ENCODE data around the gene FOSL2. TPM values are rescaled to one million over a fixed set of nuclear protein-coding genes. Genes with fewer than 3 reads are reported as not detected.

The FOSL2 gene
- total RNA-seq, 1 experiment from 2014 or later, result 53.7 TPM

DNA sequence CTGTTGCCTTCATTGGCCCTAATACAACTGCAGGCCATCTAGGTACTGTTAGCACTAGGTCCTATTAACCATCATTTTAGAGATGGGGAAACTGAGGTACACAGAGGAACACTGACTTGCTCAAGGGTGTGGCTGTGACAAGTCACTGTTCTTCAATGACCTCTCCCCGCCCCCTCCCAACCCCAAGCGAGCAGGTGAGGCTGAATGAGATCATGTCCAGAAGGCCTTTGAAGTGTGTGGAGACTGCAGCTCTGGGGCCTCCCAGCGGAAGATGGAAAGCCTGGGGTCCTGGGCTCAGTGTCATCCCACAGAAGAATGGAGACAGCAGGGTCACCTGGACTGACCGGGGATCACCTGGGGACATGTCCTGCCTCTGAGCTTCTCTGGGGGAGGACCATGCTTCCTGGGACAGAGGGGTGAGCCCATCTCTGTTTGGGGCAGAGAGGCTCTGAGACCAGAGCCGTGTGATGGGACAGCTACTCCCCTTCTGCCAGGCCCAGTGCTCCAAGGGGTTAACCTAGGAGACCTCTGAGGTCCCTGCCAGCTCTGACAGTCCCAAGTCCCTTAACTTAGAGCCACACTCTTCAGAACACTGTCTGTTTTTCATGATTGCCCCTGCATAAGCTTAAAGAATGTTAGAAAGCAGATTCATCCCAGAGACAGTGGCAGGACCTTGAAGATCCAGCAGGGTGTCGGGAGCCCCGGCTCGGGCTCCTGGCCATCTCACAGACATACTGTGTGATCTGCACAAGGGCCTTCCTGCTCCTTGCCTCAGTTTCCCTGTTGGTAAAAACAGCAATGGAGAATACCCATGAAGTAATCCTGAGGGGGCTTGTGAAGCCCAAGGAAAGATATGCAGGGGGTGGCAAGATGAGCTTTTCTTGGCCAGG, 16.7 kb upstream of the FOSL2 start:
- CTCF ChIA-PET, result no interaction called here
- peaks cover 9% of the 10 kb centered on the region for H3K36me3 Mint-ChIP-seq (ENCODE audit: insufficient read depth, unreplicated experiment)
- DNase-seq, result no peak
- TF ChIP-seq, protein P1, sequence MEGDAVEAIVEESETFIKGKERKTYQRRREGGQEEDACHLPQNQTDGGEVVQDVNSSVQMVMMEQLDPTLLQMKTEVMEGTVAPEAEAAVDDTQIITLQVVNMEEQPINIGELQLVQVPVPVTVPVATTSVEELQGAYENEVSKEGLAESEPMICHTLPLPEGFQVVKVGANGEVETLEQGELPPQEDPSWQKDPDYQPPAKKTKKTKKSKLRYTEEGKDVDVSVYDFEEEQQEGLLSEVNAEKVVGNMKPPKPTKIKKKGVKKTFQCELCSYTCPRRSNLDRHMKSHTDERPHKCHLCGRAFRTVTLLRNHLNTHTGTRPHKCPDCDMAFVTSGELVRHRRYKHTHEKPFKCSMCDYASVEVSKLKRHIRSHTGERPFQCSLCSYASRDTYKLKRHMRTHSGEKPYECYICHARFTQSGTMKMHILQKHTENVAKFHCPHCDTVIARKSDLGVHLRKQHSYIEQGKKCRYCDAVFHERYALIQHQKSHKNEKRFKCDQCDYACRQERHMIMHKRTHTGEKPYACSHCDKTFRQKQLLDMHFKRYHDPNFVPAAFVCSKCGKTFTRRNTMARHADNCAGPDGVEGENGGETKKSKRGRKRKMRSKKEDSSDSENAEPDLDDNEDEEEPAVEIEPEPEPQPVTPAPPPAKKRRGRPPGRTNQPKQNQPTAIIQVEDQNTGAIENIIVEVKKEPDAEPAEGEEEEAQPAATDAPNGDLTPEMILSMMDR (IDR thresholded peaks at IDR 0.05; ENCODE audit: unreplicated experiment), result no peak
- peaks cover 49% of the 10 kb centered on the region for H3K4me1 Mint-ChIP-seq (ENCODE audit: low read depth, unreplicated experiment)
- H3K9me3 Mint-ChIP-seq (ENCODE audit: low read depth, unreplicated experiment), result no peaks in the 10 kb centered on the region
- intact Hi-C loops (cut with micrococcal nuclease; ENCODE audit: unreplicated experiment), result no loop called here
- no TSS peak for BruUV-seq (replicated peaks)
- no peak overlapping the region for H3K27ac Mint-ChIP-seq (ENCODE audit: unreplicated experiment)
- no peaks in the 10 kb centered on the region for H3K27me3 Mint-ChIP-seq (ENCODE audit: unreplicated experiment)
- H3K4me3 Mint-ChIP-seq (ENCODE audit: low read depth, unreplicated experiment), result no peak overlapping the region

DNA sequence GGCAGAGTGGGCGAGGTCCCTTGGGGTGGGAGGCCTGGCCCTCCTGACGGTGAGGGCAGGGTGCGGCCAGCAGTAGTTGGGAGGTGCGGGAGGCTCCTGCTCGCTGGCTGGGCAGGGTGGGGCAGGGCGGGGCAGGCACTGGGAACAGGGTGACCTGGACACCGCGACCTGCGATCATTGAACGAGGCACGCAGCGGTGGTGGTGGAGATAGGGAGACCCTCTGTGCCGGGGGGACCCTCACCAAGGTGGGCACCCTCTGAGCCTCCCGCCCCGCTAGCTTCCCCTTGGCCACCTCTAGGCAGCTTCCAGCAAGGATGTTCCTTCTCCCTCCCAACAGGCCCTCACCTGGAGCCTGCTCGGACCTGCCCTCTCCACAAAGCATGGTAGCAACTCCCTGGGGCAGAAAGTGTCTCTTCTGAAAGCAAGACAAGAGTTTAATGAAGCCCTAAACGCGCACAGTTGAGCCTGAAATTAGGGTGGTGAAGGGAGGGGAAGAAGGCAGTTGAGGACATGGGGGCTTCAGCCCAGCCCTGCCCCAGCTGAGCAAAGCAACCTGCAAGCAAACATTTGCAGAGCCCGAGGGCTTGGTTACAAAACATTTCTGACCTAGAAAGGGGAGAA, 15.4 kb upstream of the FOSL2 start:
- Mint-ChIP-seq H3K27me3 (ENCODE audit: unreplicated experiment) (no peaks in the 10 kb centered on the region), H3K9me3 (ENCODE audit: low read depth, unreplicated experiment) (no peaks in the 10 kb centered on the region), H3K4me3 (ENCODE audit: low read depth, unreplicated experiment) (no peak overlapping the region), H3K4me1 (ENCODE audit: low read depth, unreplicated experiment) (peaks cover 57% of the 10 kb centered on the region), H3K36me3 (ENCODE audit: insufficient read depth, unreplicated experiment) (peaks cover 9% of the 10 kb centered on the region), H3K27ac (ENCODE audit: unreplicated experiment) (peak overlapping the region; percentile 21)
- TF ChIP-seq, protein P1 (IDR thresholded peaks at IDR 0.05; ENCODE audit: unreplicated experiment), result no peak
- BruUV-seq (replicated peaks), result no TSS peak
- DNase-seq, result no peak
- CTCF ChIA-PET, result interaction anchor here (0.6 to 2.4 kb wide), 2 partner anchors 14 to 229 kb away, joined by 3 to 8 read pairs; no protein-coding TSS in a partner anchor
- intact Hi-C loops (cut with micrococcal nuclease; ENCODE audit: unreplicated experiment), result no loop called here

- intact Hi-C loops (cut with micrococcal nuclease; ENCODE audit: unreplicated experiment), result no loop called here
- peak overlapping the region; percentile 21 for H3K27ac Mint-ChIP-seq (ENCODE audit: unreplicated experiment)
- H3K27me3 Mint-ChIP-seq (ENCODE audit: unreplicated experiment), result no peaks in the 10 kb centered on the region
- DNase-seq, result peak; percentile 60
- TF ChIP-seq, protein P1 (IDR thresholded peaks at IDR 0.05; ENCODE audit: unreplicated experiment), result no peak
- no TSS peak for BruUV-seq (replicated peaks)
- H3K9me3 Mint-ChIP-seq (ENCODE audit: low read depth, unreplicated experiment), result no peaks in the 10 kb centered on the region
- CTCF ChIA-PET, result interaction anchor here (0.6 to 2.4 kb wide), 3 partner anchors 13 to 230 kb away, joined by 3 to 8 read pairs (median 3); no protein-coding TSS in a partner anchor
- no peak overlapping the region for H3K4me3 Mint-ChIP-seq (ENCODE audit: low read depth, unreplicated experiment)
- H3K4me1 Mint-ChIP-seq (ENCODE audit: low read depth, unreplicated experiment), result peaks cover 59% of the 10 kb centered on the region
- peaks cover 9% of the 10 kb centered on the region for H3K36me3 Mint-ChIP-seq (ENCODE audit: insufficient read depth, unreplicated experiment)
Observed at GRCh38 chr2:28377984-28378678, 14.5 kb upstream of the FOSL2 start.
